Osteocyte (in vitro differentiated cells): Measurements from ENCODE around the gene NFIX. TPM values are rescaled to one million over a fixed set of nuclear protein-coding genes. Genes with fewer than 3 reads are reported as not detected.

Experiments
- DNase-seq: peaks from one replicate; pipeline ENCODE4 v3.0.0; 2021; ENCODE audit warnings: mixed read lengths; ENCODE audit not compliant: unreplicated experiment; ENCODE audit errors: extremely low spot score
- H3K27ac Mint-ChIP-seq: one replicate; pipeline ENCODE4 v1.8.0; 2021; ENCODE audit warnings: mild to moderate bottlenecking, mixed read lengths; ENCODE audit not compliant: unreplicated experiment
- H3K27me3 Mint-ChIP-seq: one replicate; pipeline ENCODE4 v1.8.0; 2021; ENCODE audit warnings: mixed read lengths; ENCODE audit not compliant: unreplicated experiment
- H3K36me3 Mint-ChIP-seq: one replicate; pipeline ENCODE4 v1.8.0; 2021; ENCODE audit warnings: mixed read lengths; ENCODE audit not compliant: unreplicated experiment
- H3K4me1 Mint-ChIP-seq: one replicate; pipeline ENCODE4 v1.8.0; 2021; ENCODE audit warnings: mixed read lengths; ENCODE audit not compliant: unreplicated experiment
- H3K4me3 Mint-ChIP-seq: one replicate; pipeline ENCODE4 v1.8.0; 2021; ENCODE audit warnings: mild to moderate bottlenecking, moderate library complexity, mixed read lengths; ENCODE audit not compliant: unreplicated experiment
- H3K9me3 Mint-ChIP-seq: one replicate; pipeline ENCODE4 v1.8.0; 2021; ENCODE audit warnings: mixed read lengths; ENCODE audit not compliant: unreplicated experiment
- total RNA-seq: library from RNA; stranded (reverse); gene quantifications from 2 replicates; pipeline ENCODE4 v1.2.1, GENCODE V29; 2021
- TF ChIP-seq, protein P1 (sequence below): fragments of 200-600 bp; sonication (generic); IDR thresholded peaks from 2 replicates; pipeline ENCODE4 v1.5.0; 2021; ENCODE audit warnings: antibody characterized with exemption, mild to moderate bottlenecking, moderate library complexity

The NFIX gene
- total RNA-seq, 1 donor from 2014 or later: 87.0 TPM

DNA sequence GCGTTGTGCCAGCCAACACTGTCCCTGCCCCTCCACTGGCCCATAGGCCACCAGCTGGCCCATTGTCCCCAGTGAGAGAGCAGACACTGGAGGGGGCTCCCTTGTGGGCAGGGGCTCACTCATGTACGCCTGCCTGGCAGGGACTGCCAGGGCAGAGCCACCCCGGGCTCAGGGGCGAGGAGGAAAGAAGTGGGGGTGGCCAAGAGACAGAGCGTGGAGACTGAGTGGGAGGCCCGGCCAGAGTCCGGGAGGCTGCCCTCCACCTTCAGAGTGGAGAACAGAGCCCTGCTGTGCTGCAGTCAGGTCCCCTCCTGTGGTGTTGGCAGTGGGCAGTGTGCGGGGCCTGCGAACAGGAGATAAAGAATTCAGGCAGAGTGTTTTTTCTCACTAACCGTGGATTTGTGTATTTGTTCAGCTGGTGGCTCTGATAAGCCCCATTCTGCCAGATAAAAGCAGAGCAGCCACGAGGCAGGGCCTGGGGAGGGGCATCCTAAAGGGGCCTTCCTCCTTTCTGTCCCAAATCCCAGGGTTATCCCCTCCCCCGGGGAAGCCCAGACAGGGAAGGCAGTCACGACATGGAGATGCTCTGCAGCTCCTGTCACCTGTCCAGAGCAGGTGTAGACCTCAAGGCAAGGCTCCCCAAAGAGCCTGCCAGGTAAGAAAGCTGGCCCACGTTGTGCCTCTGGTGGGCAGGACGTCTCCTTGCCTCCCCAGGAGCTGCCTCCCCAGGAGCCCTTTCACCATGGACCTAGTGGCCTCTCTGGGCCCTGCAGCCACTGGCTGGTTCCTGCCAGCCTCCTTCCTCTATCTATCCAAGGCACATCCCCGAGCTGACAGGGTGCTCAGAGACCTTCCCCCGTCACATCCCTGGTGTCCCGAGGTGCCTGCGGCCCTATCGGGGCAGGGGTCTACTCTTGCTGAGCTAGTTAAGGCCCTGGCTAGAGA is 74.4 kb downstream of the NFIX start:
- Mint-ChIP-seq H3K27me3 (no peaks in the 10 kb centered on the region), H3K9me3 (no peaks in the 10 kb centered on the region), H3K4me1 (peaks cover 1% of the 10 kb centered on the region), H3K27ac (no peak overlapping the region), H3K4me3 (no peak overlapping the region), H3K36me3 (peaks cover 6% of the 10 kb centered on the region)
- no peak for DNase-seq
- TF ChIP-seq, protein P1, sequence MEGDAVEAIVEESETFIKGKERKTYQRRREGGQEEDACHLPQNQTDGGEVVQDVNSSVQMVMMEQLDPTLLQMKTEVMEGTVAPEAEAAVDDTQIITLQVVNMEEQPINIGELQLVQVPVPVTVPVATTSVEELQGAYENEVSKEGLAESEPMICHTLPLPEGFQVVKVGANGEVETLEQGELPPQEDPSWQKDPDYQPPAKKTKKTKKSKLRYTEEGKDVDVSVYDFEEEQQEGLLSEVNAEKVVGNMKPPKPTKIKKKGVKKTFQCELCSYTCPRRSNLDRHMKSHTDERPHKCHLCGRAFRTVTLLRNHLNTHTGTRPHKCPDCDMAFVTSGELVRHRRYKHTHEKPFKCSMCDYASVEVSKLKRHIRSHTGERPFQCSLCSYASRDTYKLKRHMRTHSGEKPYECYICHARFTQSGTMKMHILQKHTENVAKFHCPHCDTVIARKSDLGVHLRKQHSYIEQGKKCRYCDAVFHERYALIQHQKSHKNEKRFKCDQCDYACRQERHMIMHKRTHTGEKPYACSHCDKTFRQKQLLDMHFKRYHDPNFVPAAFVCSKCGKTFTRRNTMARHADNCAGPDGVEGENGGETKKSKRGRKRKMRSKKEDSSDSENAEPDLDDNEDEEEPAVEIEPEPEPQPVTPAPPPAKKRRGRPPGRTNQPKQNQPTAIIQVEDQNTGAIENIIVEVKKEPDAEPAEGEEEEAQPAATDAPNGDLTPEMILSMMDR: no peak

GRCh38 chr19:13070425-13071140 is 75.3 kb downstream of the NFIX start:
- Mint-ChIP-seq H3K36me3 (peaks cover 13% of the 10 kb centered on the region), H3K4me3 (no peak overlapping the region), H3K9me3 (no peaks in the 10 kb centered on the region), H3K27me3 (no peaks in the 10 kb centered on the region), H3K4me1 (peaks cover 3% of the 10 kb centered on the region), H3K27ac (no peak overlapping the region)
- TF ChIP-seq, protein P1: no peak
- DNase-seq: no peak

GRCh38 chr19:13071444-13072187 is 76.3 kb downstream of the NFIX start:
- TF ChIP-seq, protein P1: no peak
- H3K4me3 Mint-ChIP-seq: no peak overlapping the region
- H3K27me3 Mint-ChIP-seq: no peaks in the 10 kb centered on the region

DNA sequence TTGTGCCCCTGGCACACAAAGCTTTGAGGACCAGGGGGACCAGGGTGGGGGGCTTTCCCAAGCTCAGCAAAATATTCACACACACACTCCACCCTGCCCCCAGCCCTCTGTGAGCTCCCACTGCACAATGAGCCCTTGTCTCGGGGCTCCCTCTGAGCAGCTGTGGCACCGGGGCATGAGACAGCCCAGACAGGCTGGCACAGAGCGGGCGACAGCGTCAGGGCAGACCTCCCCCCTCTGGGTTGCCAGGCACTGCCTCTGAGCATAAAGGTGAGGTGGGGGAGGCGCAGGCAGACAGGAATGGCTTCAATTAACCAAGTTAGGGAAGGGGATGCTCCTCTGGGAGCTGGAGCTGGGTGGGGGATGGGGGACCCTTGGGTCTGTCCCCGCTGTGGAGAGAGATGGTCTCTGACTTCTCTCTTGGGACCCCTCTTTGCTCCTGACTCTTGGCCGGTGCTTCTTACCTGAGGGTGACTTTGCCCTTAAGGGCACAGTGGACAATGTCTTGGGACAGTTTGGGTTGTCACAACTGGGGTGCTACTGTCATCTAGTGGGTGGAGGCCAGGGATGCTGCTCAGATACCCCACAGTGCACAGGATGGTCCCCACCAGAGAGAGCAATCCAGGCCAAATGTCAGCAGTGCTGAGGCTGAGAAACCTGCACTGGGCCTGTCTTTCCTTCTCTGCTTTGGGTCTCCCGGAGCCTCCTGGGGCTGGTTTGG is 77.1 kb downstream of the NFIX start:
- TF ChIP-seq, protein P1: no peak
- no peak for DNase-seq
- H3K27me3 Mint-ChIP-seq: no peaks in the 10 kb centered on the region

More at GRCh38 chr19:13071444-13072187, 76.3 kb downstream of the NFIX start:
- DNase-seq: no peak
- peaks cover 17% of the 10 kb centered on the region for H3K36me3 Mint-ChIP-seq
- no peak overlapping the region for H3K27ac Mint-ChIP-seq
- H3K9me3 Mint-ChIP-seq: no peaks in the 10 kb centered on the region
- H3K4me1 Mint-ChIP-seq: peaks cover 3% of the 10 kb centered on the region

More for the DNA sequence above, 77.1 kb downstream of the NFIX start:
- peaks cover 3% of the 10 kb centered on the region for H3K4me1 Mint-ChIP-seq
- H3K9me3 Mint-ChIP-seq: no peaks in the 10 kb centered on the region
- peaks cover 20% of the 10 kb centered on the region for H3K36me3 Mint-ChIP-seq
- H3K27ac Mint-ChIP-seq: no peak overlapping the region
- H3K4me3 Mint-ChIP-seq: no peak overlapping the region
